ENCODE results near the gene REC8.

The REC8 gene

GRCh38 chr14:24172261-24172860 lies 481 bp downstream of the REC8 start:
- TF ChIP-seq TOX (CRISPR knock-in tag; IDR thresholded peaks at IDR 0.05; ENCODE audit: borderline replicate concordance) (no peak), ZNF565 (CRISPR knock-in tag; conservative IDR thresholded peaks at IDR 0.05; ENCODE audit: low read depth) (no peak), ZNF8 (CRISPR knock-in tag; IDR thresholded peaks at IDR 0.05) (no peak), CSDC2 (CRISPR knock-in tag; IDR thresholded peaks at IDR 0.05) (no peak), RARB (CRISPR knock-in tag; IDR thresholded peaks at IDR 0.05) (no peak), ZFP30 (CRISPR knock-in tag; IDR thresholded peaks at IDR 0.05) (no peak), CSRNP3 (CRISPR knock-in tag; IDR thresholded peaks at IDR 0.05) (no peak), PATZ1 (CRISPR knock-in tag; IDR thresholded peaks at IDR 0.05; ENCODE audit: borderline replicate concordance) (no peak), ESRRG (CRISPR knock-in tag; IDR thresholded peaks at IDR 0.05) (no peak), ZNF70 (CRISPR knock-in tag; IDR thresholded peaks at IDR 0.05) (no peak), GLIS3 (CRISPR knock-in tag; IDR thresholded peaks at IDR 0.05) (no peak), ARNTL (CRISPR knock-in tag; IDR thresholded peaks at IDR 0.05; ENCODE audit: borderline replicate concordance, low read depth) (no peak), OSR1 (CRISPR knock-in tag; IDR thresholded peaks at IDR 0.05) (no peak), ZFP3 (CRISPR knock-in tag; IDR thresholded peaks at IDR 0.05) (no peak), TSHZ2 (CRISPR knock-in tag; IDR thresholded peaks at IDR 0.05) (no peak), TCF4 (CRISPR knock-in tag; IDR thresholded peaks at IDR 0.05; ENCODE audit: borderline replicate concordance) (no peak), SNAI2 (CRISPR knock-in tag; IDR thresholded peaks at IDR 0.05) (no peak), ZC3H10 (CRISPR knock-in tag; IDR thresholded peaks at IDR 0.05) (no peak)
- no peak; the same call in none of the 3 replicates for ATAC-seq

- ATAC-seq, result no peak
- no peak for TF ChIP-seq CSDC2 (CRISPR knock-in tag; IDR thresholded peaks at IDR 0.05)
- no peak for TF ChIP-seq OSR1 (CRISPR knock-in tag; IDR thresholded peaks at IDR 0.05)
These were observed 996 bp downstream of the REC8 start for GRCh38 chr14:24172871-24173281.

- no peak for TF ChIP-seq ZFP3 (CRISPR knock-in tag; IDR thresholded peaks at IDR 0.05)
- TF ChIP-seq TSHZ2 (CRISPR knock-in tag; IDR thresholded peaks at IDR 0.05), result no peak
- TF ChIP-seq OSR1 (CRISPR knock-in tag; IDR thresholded peaks at IDR 0.05), result no peak
- no peak for TF ChIP-seq RARB (CRISPR knock-in tag; IDR thresholded peaks at IDR 0.05)
- TF ChIP-seq TOX (CRISPR knock-in tag; IDR thresholded peaks at IDR 0.05; ENCODE audit: borderline replicate concordance), result no peak
- no peak for TF ChIP-seq CSRNP3 (CRISPR knock-in tag; IDR thresholded peaks at IDR 0.05)
- TF ChIP-seq GLIS3 (CRISPR knock-in tag; IDR thresholded peaks at IDR 0.05), result no peak
- TF ChIP-seq ESRRG (CRISPR knock-in tag; IDR thresholded peaks at IDR 0.05), result no peak
- no peak for TF ChIP-seq PPARA (CRISPR knock-in tag; IDR thresholded peaks at IDR 0.05; ENCODE audit: borderline replicate concordance)
- no peak for TF ChIP-seq ZNF70 (CRISPR knock-in tag; IDR thresholded peaks at IDR 0.05)
- ATAC-seq, result no peak
These were observed 4.7 kb downstream of the REC8 start for GRCh38 chr14:24176599-24176998.
